GM10266 (cell line): ENCODE measurements around the gene CCDC88C.

Experiments used
- DNase-seq: peaks from one replicate; pipeline ENCODE4 v3.0.0; 2012; ENCODE audit errors: extremely low spot score
- TF ChIP-seq, protein P1 (sequence below): IDR thresholded peaks from 2 replicates; pipeline ENCODE4 v1.5.1; 2012; ENCODE audit warnings: mild to moderate bottlenecking, low read depth; ENCODE audit not compliant: control insufficient read depth, insufficient read depth; ENCODE audit errors: missing control alignments

The CCDC88C gene

DNA sequence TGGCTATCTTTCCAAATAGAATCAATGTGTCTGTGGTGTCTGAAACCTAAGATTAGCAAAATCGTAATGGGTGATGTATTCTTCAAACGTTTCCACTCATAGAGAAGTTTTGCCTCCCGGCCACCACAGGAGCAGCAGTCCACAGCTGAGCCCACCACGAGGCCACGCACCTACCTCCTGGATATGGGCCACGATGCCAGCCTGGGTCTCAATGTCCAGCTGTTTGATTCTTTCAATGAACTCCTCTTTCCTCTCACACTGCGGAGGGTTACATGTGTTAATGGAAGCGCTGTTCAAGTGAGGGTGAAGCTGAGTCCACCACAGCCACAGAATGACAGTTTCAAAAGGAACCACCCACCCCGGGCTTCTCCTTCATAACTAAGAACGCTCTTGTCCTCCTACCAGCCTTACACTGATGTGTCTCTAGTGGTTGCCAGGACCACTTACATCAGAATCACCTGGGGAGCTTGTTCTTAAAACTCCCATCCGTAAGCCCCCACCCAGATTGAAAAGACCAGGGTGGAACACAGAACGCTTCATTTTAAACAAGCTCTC is 75.3 kb downstream of the CCDC88C start:
- TF ChIP-seq, protein P1, sequence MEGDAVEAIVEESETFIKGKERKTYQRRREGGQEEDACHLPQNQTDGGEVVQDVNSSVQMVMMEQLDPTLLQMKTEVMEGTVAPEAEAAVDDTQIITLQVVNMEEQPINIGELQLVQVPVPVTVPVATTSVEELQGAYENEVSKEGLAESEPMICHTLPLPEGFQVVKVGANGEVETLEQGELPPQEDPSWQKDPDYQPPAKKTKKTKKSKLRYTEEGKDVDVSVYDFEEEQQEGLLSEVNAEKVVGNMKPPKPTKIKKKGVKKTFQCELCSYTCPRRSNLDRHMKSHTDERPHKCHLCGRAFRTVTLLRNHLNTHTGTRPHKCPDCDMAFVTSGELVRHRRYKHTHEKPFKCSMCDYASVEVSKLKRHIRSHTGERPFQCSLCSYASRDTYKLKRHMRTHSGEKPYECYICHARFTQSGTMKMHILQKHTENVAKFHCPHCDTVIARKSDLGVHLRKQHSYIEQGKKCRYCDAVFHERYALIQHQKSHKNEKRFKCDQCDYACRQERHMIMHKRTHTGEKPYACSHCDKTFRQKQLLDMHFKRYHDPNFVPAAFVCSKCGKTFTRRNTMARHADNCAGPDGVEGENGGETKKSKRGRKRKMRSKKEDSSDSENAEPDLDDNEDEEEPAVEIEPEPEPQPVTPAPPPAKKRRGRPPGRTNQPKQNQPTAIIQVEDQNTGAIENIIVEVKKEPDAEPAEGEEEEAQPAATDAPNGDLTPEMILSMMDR: no peak
- DNase-seq: no peak

DNA sequence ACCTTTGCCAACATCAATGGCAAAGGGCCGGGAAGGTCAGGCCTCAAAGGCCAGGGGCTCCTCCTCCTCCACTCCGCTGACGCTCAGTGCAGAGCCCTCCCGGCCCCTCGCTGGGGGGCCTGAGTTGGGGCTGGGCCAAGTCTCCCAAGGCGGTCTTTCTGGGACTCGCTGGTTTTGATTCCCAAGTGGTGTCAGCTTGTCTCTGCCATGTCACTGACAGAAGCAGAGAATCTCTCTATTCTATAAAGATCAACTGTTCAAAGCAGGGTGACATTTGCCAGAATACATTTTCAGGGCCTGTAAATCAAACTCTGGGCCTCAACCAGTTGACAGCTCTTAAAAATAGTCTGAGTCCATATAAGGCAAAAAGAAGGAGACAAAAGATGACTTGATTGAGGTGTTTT is 75.9 kb downstream of the CCDC88C start:
- TF ChIP-seq, protein P1: no peak
- no peak for DNase-seq

DNA sequence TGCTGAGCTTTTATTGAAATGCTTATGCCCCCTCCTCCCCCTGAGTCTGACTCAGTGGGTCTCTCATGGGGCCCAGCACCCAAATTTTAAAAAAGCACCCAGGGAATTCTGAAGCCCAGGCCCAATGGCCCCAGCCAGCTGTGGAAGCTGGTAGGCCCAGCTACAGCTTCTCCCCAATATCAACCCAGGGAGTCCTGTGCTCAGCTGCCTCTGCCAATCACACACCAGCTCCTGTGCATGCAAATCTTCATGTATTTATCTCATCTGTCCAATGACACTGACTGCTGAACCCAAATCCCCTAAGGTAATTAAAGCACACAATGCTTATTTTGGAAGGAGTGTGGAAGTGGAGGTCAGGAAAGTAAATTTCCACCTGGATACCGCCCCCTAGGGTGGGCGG is 76.3 kb downstream of the CCDC88C start:
- TF ChIP-seq, protein P1: no peak
- DNase-seq: no peak

DNA sequence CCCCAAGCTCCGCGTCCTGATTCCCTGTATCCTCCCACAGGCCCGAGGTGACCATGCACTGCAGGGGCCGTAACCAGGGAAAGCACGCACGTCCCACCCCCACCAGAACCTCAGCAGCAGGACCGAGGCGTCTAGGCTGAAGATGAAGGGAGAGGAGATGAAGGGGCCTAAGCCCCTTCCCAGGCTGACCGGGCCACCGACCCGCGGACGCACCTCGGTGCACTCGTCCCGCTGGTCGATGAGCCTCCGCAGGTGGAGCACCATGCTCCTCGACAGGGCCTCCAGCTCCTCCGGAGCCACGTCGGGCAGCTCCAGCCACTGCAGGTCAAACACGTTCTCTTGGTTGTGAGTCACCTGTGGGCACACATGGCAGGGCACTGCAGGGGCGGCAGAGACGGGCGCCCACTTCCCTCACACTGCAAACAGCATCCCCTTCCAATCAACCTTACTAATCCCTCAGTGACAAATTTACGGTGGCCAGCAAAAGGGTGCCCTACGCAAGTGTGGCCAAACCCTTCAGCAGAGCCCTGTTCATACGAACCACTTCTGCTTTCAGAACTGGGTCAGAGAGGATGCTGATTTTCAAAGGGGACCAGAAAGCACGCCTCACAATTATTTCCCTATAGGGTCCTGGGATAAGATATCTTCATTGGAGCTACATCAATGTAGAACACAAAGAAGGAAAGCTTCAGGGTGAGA is 77.8 kb downstream of the CCDC88C start:
- TF ChIP-seq, protein P1: no peak
- no peak for DNase-seq

DNA sequence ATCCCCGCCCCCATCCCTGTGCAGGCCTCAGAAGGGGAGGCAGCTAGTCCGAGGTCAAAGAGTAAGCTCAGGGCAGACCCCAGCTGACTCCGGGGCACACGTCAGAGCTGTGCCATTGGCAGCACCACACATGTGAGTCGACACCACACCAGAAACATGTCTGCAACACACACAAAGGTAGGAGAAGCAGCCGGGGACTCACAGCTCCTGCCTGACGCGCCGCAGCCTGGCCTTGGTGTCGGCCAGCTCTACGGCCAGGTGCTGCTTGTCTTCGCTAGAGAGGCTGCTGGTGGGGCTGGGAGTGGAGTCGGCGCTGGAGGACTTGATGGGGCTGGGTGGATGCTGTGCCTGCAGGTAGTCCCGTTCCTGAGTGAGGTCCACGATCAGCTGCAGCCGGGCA is 78.5 kb downstream of the CCDC88C start:
- TF ChIP-seq, protein P1: no peak
- no peak for DNase-seq

DNA sequence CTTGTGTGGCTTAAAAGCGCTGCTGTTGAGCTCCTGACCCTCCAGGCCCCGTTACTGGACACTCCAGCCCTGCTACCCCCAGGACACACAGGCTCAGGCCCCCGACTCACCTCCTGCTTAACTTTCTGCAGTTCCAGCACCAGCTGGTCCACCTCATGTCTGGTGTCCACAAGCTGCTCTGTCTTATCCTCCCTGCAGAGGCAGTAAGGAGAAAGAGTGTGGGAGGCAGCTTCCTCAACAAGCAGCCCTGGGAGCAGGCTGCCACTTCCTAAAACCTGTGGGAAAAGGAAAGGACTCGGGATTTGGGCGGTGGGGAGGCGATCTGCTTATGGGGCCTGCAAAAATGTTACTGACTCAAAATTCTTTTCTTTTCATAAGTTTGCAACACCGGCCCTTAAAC is 79.2 kb downstream of the CCDC88C start:
- DNase-seq: no peak
- TF ChIP-seq, protein P1: no peak

DNA sequence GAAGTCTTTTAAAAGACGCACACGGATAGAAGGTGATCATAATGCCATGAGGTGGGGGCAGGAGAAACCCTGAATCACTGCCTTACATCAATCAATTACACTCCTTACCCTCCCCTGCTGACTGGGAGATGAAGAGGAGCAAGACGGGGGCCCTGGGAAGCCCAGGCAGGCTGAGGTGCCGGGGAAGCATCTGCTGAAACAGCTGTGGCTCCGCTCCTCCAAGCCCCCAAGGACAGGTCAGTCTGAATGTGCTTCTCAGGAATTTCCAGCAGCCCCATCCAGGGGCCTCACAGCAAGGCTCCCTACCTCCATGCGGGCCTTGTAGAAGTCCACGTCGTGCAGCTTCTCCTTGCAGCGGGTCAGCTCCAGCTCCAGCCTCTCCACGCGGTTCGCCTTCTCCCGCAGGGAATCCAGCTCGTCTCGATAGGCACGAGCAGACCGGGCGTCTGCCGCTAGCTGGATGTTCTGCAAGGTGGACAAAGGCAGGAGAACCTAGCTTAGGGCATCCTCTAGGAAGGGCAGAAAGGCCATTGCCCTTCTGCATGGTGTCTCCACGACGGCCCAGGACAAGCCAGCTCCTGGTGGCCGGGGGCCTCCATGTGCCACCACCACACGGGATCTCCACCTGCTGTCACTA is 79.8 kb downstream of the CCDC88C start:
- DNase-seq: no peak
- TF ChIP-seq, protein P1: no peak
